PC-3 (cell line): ENCODE results near the gene ZNF316. TPM values are rescaled to one million over a fixed set of nuclear protein-coding genes. Genes with fewer than 3 reads are reported as not detected.

Experiments
- ATAC-seq: fragments of 200-7000 bp; cut with Tn5 transposase; 2 replicates; pipeline ENCODE4 v1.9.1; 2020; ENCODE audit warnings: mild to moderate bottlenecking, moderate library complexity
- BruUV-seq: library from RNA; stranded (reverse); fragments of 400-500 nt; replicated peaks from 2 replicates; lab custom pipeline; 2021; lab: Mats Ljungman, UMichigan
- CTCF ChIA-PET: fragments of 300-600 bp; sonication (Branson Sonifier 250); formaldehyde crosslinking; loops from one replicate; lab custom pipeline; 2022; ENCODE audit warnings: antibody characterized with exemption; lab: Charles Lee
- POLR2A ChIA-PET: fragments of 300-600 bp; sonication (Branson Sonifier 250); formaldehyde crosslinking; loops from one replicate; lab custom pipeline; 2022; ENCODE audit warnings: antibody characterized with exemption; ENCODE audit not compliant: unreplicated experiment; lab: Charles Lee
- DNase-seq: peaks from one replicate; pipeline ENCODE4 v3.0.0-alpha.2; 2015
- H2AFZ ChIP-seq: fragments of 300-600 bp; sonication (generic); 2 replicates; pipeline ENCODE4 v1.6.0; 2016; ENCODE audit warnings: antibody characterized with exemption, low read length
- H3F3A ChIP-seq: fragments of 300-600 bp; sonication (generic); one replicate; pipeline ENCODE4 v1.6.0; 2017; ENCODE audit warnings: antibody characterized with exemption, low read length, control low read depth, mild to moderate bottlenecking; ENCODE audit not compliant: unreplicated experiment
- H3K27ac ChIP-seq: fragments of 300-600 bp; sonication (generic); 2 replicates; pipeline ENCODE4 v1.5.1; 2016; ENCODE audit warnings: mild to moderate bottlenecking, low read length
- H3K27me3 ChIP-seq: fragments of 300-600 bp; sonication (generic); 2 replicates; pipeline ENCODE4 v1.6.1; 2016; ENCODE audit warnings: low read length, mixed read lengths
- H3K36me3 ChIP-seq: fragments of 300-600 bp; sonication (generic); 2 replicates; pipeline ENCODE4 v1.6.1; 2016; ENCODE audit warnings: low read depth, mixed run types, low read length, mixed read lengths
- H3K4me1 ChIP-seq: fragments of 300-600 bp; sonication (generic); 2 replicates; pipeline ENCODE4 v1.5.1; 2016; ENCODE audit warnings: low read length; ENCODE audit not compliant: insufficient read depth
- H3K4me2 ChIP-seq: fragments of 300-600 bp; sonication (generic); 2 replicates; pipeline ENCODE4 v1.6.0; 2016; ENCODE audit warnings: low read length
- H3K4me3 ChIP-seq: fragments of 300-600 bp; sonication (generic); 2 replicates; pipeline ENCODE4 v1.5.1; 2016; ENCODE audit warnings: mild to moderate bottlenecking, low read length, mixed read lengths
- H3K79me2 ChIP-seq: fragments of 300-600 bp; sonication (generic); 2 replicates; pipeline ENCODE4 v1.6.1; 2017; ENCODE audit warnings: low read length, mixed read lengths
- H3K9ac ChIP-seq: fragments of 300-600 bp; sonication (generic); 2 replicates; pipeline ENCODE4 v1.6.0; 2016; ENCODE audit warnings: mild to moderate bottlenecking, low read length
- H3K9me2 ChIP-seq: fragments of 300-600 bp; sonication (generic); replicated peaks from 2 replicates; pipeline ENCODE4 v1.6.1; 2016; ENCODE audit warnings: mixed run types, low read length, mixed read lengths
- H3K9me3 ChIP-seq: fragments of 300-600 bp; sonication (generic); 2 replicates; pipeline ENCODE4 v1.6.1; 2016; ENCODE audit warnings: low read length, mixed read lengths
- H4K20me1 ChIP-seq: fragments of 300-600 bp; sonication (generic); 2 replicates; pipeline ENCODE4 v1.6.1; 2016; ENCODE audit warnings: low read length, mixed read lengths
- EZH2 ChIP-seq: fragments of 300-600 bp; sonication (generic); IDR thresholded peaks from one replicate; pipeline ENCODE4 v1.6.1; 2017; ENCODE audit warnings: antibody characterized with exemption, mild to moderate bottlenecking, low read length; ENCODE audit not compliant: unreplicated experiment
- EZH2phosphoT487 ChIP-seq: fragments of 300-600 bp; sonication (generic); IDR thresholded peaks from 2 replicates; pipeline ENCODE4 v1.6.1; 2018; ENCODE audit warnings: mild to moderate bottlenecking, antibody characterized with exemption, low read length, borderline replicate concordance
- intact Hi-C: fragments of 100-400 bp; cut with micrococcal nuclease; formaldehyde crosslinking; loops from 2 replicates; pipeline ENCODE4 v1.9.0; 2023
- total RNA-seq: library from RNA; depleted of rRNA; stranded (reverse); fragments of >200 nt; gene quantifications from 2 replicates; pipeline ENCODE4 v1.2.3, GENCODE V29; 2014
- TF ChIP-seq, protein P1 (sequence below): fragments of 300-600 bp; sonication (generic); conservative IDR thresholded peaks from 2 replicates; pipeline ENCODE4 v1.5.1; 2017; ENCODE audit warnings: antibody characterized with exemption, low read depth, mild to moderate bottlenecking, low read length

ZNF316 gene
- total RNA-seq, 1 experiment from 2014 or later = 17.5 TPM

DNA sequence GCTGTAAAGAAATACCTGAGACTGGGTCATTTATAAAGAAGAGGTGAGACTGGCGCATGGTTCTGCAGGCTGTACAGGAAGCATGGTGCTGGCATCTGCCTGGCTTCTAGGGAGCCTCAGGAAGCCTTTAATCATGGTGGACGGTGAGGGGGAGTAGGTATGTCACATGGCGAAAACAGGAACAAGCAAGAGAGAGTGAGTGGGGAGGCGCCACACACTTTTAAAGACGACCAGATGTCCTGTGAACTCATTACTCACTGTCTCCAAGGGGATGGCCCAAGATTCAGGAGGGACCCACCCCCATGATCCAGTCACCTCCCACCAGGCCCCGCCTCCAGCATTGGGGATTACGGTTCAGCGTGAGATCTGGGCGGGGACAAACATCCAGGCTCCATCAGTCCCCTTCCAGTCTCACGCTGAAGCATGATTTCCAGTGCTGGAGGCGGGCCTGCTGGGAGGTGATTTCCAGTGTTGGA, 3.2 kb downstream of the ZNF316 start:
- H3K79me2 ChIP-seq = peaks cover 39% of the 10 kb centered on the region
- H2AFZ ChIP-seq = no peak overlapping the region
- no peak for TF ChIP-seq EZH2phosphoT487
- TF ChIP-seq, protein P1, sequence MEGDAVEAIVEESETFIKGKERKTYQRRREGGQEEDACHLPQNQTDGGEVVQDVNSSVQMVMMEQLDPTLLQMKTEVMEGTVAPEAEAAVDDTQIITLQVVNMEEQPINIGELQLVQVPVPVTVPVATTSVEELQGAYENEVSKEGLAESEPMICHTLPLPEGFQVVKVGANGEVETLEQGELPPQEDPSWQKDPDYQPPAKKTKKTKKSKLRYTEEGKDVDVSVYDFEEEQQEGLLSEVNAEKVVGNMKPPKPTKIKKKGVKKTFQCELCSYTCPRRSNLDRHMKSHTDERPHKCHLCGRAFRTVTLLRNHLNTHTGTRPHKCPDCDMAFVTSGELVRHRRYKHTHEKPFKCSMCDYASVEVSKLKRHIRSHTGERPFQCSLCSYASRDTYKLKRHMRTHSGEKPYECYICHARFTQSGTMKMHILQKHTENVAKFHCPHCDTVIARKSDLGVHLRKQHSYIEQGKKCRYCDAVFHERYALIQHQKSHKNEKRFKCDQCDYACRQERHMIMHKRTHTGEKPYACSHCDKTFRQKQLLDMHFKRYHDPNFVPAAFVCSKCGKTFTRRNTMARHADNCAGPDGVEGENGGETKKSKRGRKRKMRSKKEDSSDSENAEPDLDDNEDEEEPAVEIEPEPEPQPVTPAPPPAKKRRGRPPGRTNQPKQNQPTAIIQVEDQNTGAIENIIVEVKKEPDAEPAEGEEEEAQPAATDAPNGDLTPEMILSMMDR = no peak
- no peak for TF ChIP-seq EZH2
- ATAC-seq (no peak), DNase-seq (no peak)
- peaks cover 12% of the 10 kb centered on the region; the same call in 1 of the 2 replicates for H3K4me1 ChIP-seq
- no TSS peak for BruUV-seq
- intact Hi-C loops = no loop called here
- H3K36me3 ChIP-seq = peaks cover 17% of the 10 kb centered on the region
- H3K9me2 ChIP-seq = no peaks in the 10 kb centered on the region
- H3K9ac ChIP-seq = no peak overlapping the region
- H3K4me2 ChIP-seq = no peak overlapping the region
- no peaks in the 10 kb centered on the region for H3F3A ChIP-seq
- H3K27ac ChIP-seq = no peak overlapping the region
- no peaks in the 10 kb centered on the region for H4K20me1 ChIP-seq
- POLR2A ChIA-PET = interaction anchor here (0.6 kb wide), 1 partner anchor 836 kb away, joined by 3 read pairs; no protein-coding TSS in a partner anchor
- CTCF ChIA-PET = no interaction called here
- no peaks in the 10 kb centered on the region for H3K9me3 ChIP-seq
- H3K27me3 ChIP-seq = no peaks in the 10 kb centered on the region
- no peak overlapping the region for H3K4me3 ChIP-seq

DNA sequence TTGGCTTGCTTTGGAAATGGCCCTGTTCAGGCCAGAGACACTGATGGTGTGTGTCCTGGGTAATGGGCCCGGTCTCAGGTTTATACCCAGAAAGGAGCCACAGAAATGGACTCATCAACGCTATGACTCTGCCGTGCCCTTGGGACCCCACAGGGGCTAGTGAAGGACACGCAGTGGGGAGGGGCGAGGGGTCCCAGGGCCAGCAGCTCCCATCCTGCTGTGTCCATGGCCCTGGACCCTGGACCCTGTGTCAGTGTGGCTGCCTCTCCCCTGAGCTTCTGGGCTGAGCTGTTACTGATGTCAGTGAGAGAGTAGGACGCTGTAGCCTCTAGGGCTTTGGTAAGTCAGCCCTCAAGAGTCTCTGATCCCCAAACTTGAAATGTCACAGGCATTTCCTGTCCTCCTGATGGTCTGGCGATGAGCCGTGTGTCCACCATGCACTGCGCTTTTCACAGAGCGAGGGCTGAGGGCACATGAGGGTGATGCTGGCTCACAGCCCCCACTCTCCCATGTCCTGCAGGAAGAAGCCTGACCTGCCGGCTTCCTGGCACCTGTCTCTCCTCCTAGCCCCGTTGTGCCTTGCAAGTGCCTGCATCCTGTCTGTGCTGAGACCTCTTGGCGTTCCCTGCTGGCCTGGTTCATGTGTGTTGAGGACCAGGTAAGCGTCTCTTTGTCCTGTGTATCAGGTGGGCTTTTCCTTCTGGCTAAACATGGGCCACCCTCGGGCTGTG, 4.4 kb downstream of the ZNF316 start:
- intact Hi-C loops = no loop called here
- no peaks in the 10 kb centered on the region for H3K27me3 ChIP-seq
- ATAC-seq = no peak
- H3F3A ChIP-seq = no peaks in the 10 kb centered on the region
- BruUV-seq = no TSS peak
- ChIA-PET POLR2A (no interaction called here), CTCF (no interaction called here)
- H3K79me2 ChIP-seq = peaks cover 39% of the 10 kb centered on the region
- no peak overlapping the region for H3K27ac ChIP-seq
- peaks cover 9% of the 10 kb centered on the region; the same call in 1 of the 2 replicates for H3K4me1 ChIP-seq
- H3K36me3 ChIP-seq = peaks cover 17% of the 10 kb centered on the region
- H2AFZ ChIP-seq = no peak overlapping the region
- H3K9ac ChIP-seq = no peak overlapping the region
- DNase-seq = no peak
- H4K20me1 ChIP-seq = no peaks in the 10 kb centered on the region
- no peak for TF ChIP-seq EZH2phosphoT487
- TF ChIP-seq, protein P1 = no peak
- no peak for TF ChIP-seq EZH2
- H3K4me2 ChIP-seq = no peak overlapping the region
- H3K4me3 ChIP-seq = no peak overlapping the region
- H3K9me3 ChIP-seq = no peaks in the 10 kb centered on the region
- no peaks in the 10 kb centered on the region for H3K9me2 ChIP-seq

DNA sequence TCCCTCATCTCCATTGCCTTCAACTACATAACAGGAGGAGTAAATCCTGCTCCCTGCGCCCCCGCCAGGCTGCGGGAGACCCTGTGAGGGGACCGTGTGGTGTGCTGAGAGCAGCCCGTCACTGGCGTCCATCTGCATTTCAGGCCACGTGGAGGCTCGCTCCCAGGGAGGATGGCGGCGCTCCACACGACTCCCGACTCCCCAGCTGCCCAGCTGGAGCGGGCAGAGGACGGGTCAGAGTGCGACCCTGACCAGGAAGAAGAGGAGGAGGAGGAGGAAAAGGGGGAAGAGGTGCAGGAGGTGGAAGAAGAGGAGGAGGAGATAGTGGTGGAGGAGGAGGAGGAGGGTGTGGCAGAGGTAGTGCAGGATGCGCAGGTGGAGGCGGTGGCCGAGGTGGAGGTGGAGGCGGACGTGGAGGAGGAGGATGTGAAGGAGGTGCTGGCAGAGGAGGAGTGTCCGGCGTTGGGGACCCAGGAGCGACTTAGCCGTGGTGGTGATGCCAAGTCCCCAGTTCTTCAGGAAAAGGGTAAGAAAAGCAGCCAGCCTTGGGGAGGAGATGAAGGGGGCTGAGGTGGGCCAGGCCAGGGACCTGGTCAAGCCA, 5.2 kb downstream of the ZNF316 start:
- ATAC-seq = no peak
- CTCF ChIA-PET = no interaction called here
- no peaks in the 10 kb centered on the region for H3K9me3 ChIP-seq

More for the DNA sequence above, 5.2 kb downstream of the ZNF316 start:
- no peak overlapping the region for H3K4me3 ChIP-seq
- POLR2A ChIA-PET = no interaction called here
- no peaks in the 10 kb centered on the region for H3F3A ChIP-seq
- H3K4me1 ChIP-seq = peaks cover 9% of the 10 kb centered on the region; the same call in 1 of the 2 replicates
- H3K79me2 ChIP-seq = peaks cover 35% of the 10 kb centered on the region
- H3K27me3 ChIP-seq = no peaks in the 10 kb centered on the region
- intact Hi-C loops = no loop called here
- no TSS peak for BruUV-seq
- no peaks in the 10 kb centered on the region for H3K9me2 ChIP-seq
- no peak for DNase-seq
- H3K9ac ChIP-seq = no peak overlapping the region
- no peak for TF ChIP-seq EZH2
- TF ChIP-seq, protein P1 = no peak
- TF ChIP-seq EZH2phosphoT487 = no peak
- H3K36me3 ChIP-seq = peaks cover 17% of the 10 kb centered on the region
- H3K27ac ChIP-seq = no peak overlapping the region
- no peaks in the 10 kb centered on the region for H4K20me1 ChIP-seq
- no peak overlapping the region for H2AFZ ChIP-seq
- H3K4me2 ChIP-seq = no peak overlapping the region
